Mucosa of stomach (tissue), 1 donor: Measurements from ENCODE around the gene PNPO.
A peak's percentile ranks its signal among the peaks of the same experiment; 100 is the strongest.
"Not testable (repeated sequence)": the region's sequence is repeated elsewhere in the genome, so short reads cannot be mapped to it uniquely, and the experiment has no call there.

ENCODE experiments used
- H3K27me3 ChIP-seq: one replicate; pipeline ENCODE4 v1.7.0; 2013; ENCODE audit warnings: mild to moderate bottlenecking, low read length; ENCODE audit not compliant: control insufficient read depth, insufficient read depth
- H3K36me3 ChIP-seq: one replicate; pipeline ENCODE4 v1.7.0; 2013; ENCODE audit warnings: low read length; ENCODE audit not compliant: control insufficient read depth, insufficient read depth
- H3K4me1 ChIP-seq: one replicate; pipeline ENCODE4 v1.7.0; 2013; ENCODE audit warnings: mild to moderate bottlenecking, low read length; ENCODE audit not compliant: control insufficient read depth, insufficient read depth
- H3K4me3 ChIP-seq: one replicate; pipeline ENCODE4 v1.7.0; 2013; ENCODE audit warnings: low read length
- H3K9ac ChIP-seq: one replicate; pipeline ENCODE4 v1.7.0; 2013; ENCODE audit warnings: mild to moderate bottlenecking, low read length, moderate library complexity
- H3K9me3 ChIP-seq: one replicate; pipeline ENCODE4 v1.7.0; 2013; ENCODE audit warnings: mild to moderate bottlenecking, low read length, moderate library complexity; ENCODE audit not compliant: control insufficient read depth
- donor health status: Pancreatic carcinoma.

The PNPO gene

GRCh38 chr17:47924785-47925677 is 16.3 kb upstream of the PNPO start:
- H3K27me3 ChIP-seq = no peaks in the 10 kb centered on the region
- peaks cover 5% of the 10 kb centered on the region for H3K36me3 ChIP-seq
- no peaks in the 10 kb centered on the region for H3K4me1 ChIP-seq
- H3K9ac ChIP-seq = no peak overlapping the region
- H3K9me3 ChIP-seq = no peaks in the 10 kb centered on the region
- H3K4me3 ChIP-seq = no peak overlapping the region

- peaks cover 5% of the 10 kb centered on the region for H3K36me3 ChIP-seq
- no peaks in the 10 kb centered on the region for H3K4me1 ChIP-seq
Observed at GRCh38 chr17:47925678-47925988, 15.7 kb upstream of the PNPO start.

GRCh38 chr17:47927821-47928400 is 13.5 kb upstream of the PNPO start:
- H3K9ac ChIP-seq = no peak overlapping the region
- no peaks in the 10 kb centered on the region for H3K27me3 ChIP-seq
- H3K36me3 ChIP-seq = peaks cover 5% of the 10 kb centered on the region
- no peak overlapping the region for H3K4me3 ChIP-seq
- H3K4me1 ChIP-seq = no peaks in the 10 kb centered on the region
- no peaks in the 10 kb centered on the region for H3K9me3 ChIP-seq

More at GRCh38 chr17:47925678-47925988, 15.7 kb upstream of the PNPO start:
- Histone ChIP-seq H3K9me3 (no peaks in the 10 kb centered on the region), H3K9ac (no peak overlapping the region), H3K4me3 (no peak overlapping the region), H3K27me3 (no peaks in the 10 kb centered on the region)

- Histone ChIP-seq H3K9me3 (no peaks in the 10 kb centered on the region), H3K27me3 (no peaks in the 10 kb centered on the region), H3K4me1 (no peaks in the 10 kb centered on the region), H3K36me3 (peaks cover under 1% of the 10 kb centered on the region), H3K4me3 (no peak overlapping the region), H3K9ac (no peak overlapping the region)
Observed at GRCh38 chr17:47928415-47928814, 13.0 kb upstream of the PNPO start.

GRCh38 chr17:47929218-47930000 is 12.0 kb upstream of the PNPO start:
- Histone ChIP-seq H3K27me3 (no peaks in the 10 kb centered on the region), H3K4me3 (no peak overlapping the region), H3K4me1 (no peaks in the 10 kb centered on the region), H3K9me3 (no peaks in the 10 kb centered on the region), H3K36me3 (no peaks in the 10 kb centered on the region), H3K9ac (no peak overlapping the region)

- H3K36me3 ChIP-seq = no peaks in the 10 kb centered on the region
- H3K9ac ChIP-seq = no peak overlapping the region
- no peaks in the 10 kb centered on the region for H3K9me3 ChIP-seq
- no peak overlapping the region for H3K4me3 ChIP-seq
- H3K27me3 ChIP-seq = no peaks in the 10 kb centered on the region
- H3K4me1 ChIP-seq = peaks cover 5% of the 10 kb centered on the region
Observed at GRCh38 chr17:47931848-47932247, 9.5 kb upstream of the PNPO start.

GRCh38 chr17:47934856-47935255 is 6.5 kb upstream of the PNPO start:
- Histone ChIP-seq H3K4me1 (peaks cover 5% of the 10 kb centered on the region), H3K4me3 (no peak overlapping the region), H3K9me3 (no peaks in the 10 kb centered on the region), H3K9ac (no peak overlapping the region), H3K27me3 (no peaks in the 10 kb centered on the region), H3K36me3 (no peaks in the 10 kb centered on the region)

GRCh38 chr17:47935468-47935867 is 5.9 kb upstream of the PNPO start:
- not testable (repeated sequence) for H3K36me3 ChIP-seq, H3K27me3 ChIP-seq, H3K4me3 ChIP-seq, H3K9ac ChIP-seq, H3K9me3 ChIP-seq, H3K4me1 ChIP-seq

GRCh38 chr17:47935961-47936360 is 5.4 kb upstream of the PNPO start:
- Histone ChIP-seq H3K9ac (no peak overlapping the region), H3K9me3 (no peaks in the 10 kb centered on the region), H3K4me3 (no peak overlapping the region), H3K36me3 (no peaks in the 10 kb centered on the region), H3K27me3 (no peaks in the 10 kb centered on the region), H3K4me1 (peaks cover 8% of the 10 kb centered on the region)

- Histone ChIP-seq H3K36me3 (no peaks in the 10 kb centered on the region), H3K27me3 (no peaks in the 10 kb centered on the region), H3K4me3 (no peak overlapping the region), H3K9me3 (no peaks in the 10 kb centered on the region), H3K4me1 (peaks cover 18% of the 10 kb centered on the region), H3K9ac (no peak overlapping the region)
Observed at GRCh38 chr17:47937941-47938340, 3.4 kb upstream of the PNPO start.

GRCh38 chr17:47942096-47942510 is 732 bp downstream of the PNPO start:
- Histone ChIP-seq H3K9ac (peak overlapping the region; percentile 79), H3K9me3 (no peaks in the 10 kb centered on the region), H3K4me3 (peak overlapping the region; percentile 28), H3K36me3 (peaks cover 4% of the 10 kb centered on the region), H3K4me1 (peaks cover 24% of the 10 kb centered on the region), H3K27me3 (no peaks in the 10 kb centered on the region)

GRCh38 chr17:47942568-47942967 is 1.2 kb downstream of the PNPO start:
- Histone ChIP-seq H3K9me3 (no peaks in the 10 kb centered on the region), H3K9ac (peak overlapping the region; percentile 79), H3K4me1 (peaks cover 25% of the 10 kb centered on the region), H3K36me3 (peaks cover 4% of the 10 kb centered on the region), H3K27me3 (no peaks in the 10 kb centered on the region), H3K4me3 (no peak overlapping the region)
